ENCODE results near the gene MEDAG.

MEDAG gene

GRCh38 chr13:30872685-30873461 lies 33.2 kb upstream of the MEDAG start:
- no peak for DNase-seq (ENCODE audit: low read depth)

GRCh38 chr13:30873499-30873898 lies 32.6 kb upstream of the MEDAG start:
- DNase-seq (ENCODE audit: low read depth): no peak

- DNase-seq (ENCODE audit: low read depth): no peak
Measured at GRCh38 chr13:30874111-30874510, 32.0 kb upstream of the MEDAG start.

GRCh38 chr13:30874561-30874960 lies 31.5 kb upstream of the MEDAG start:
- no peak for DNase-seq (ENCODE audit: low read depth)

- DNase-seq (ENCODE audit: low read depth): no peak
Measured at GRCh38 chr13:30877335-30877734, 28.7 kb upstream of the MEDAG start.

- no peak for DNase-seq (ENCODE audit: low read depth)
Measured at GRCh38 chr13:30880151-30880855, 25.8 kb upstream of the MEDAG start.

GRCh38 chr13:30880856-30881155 lies 25.3 kb upstream of the MEDAG start:
- DNase-seq (ENCODE audit: low read depth): no peak

- DNase-seq (ENCODE audit: low read depth): no peak
Measured at GRCh38 chr13:30881191-30881651, 24.9 kb upstream of the MEDAG start.

- DNase-seq (ENCODE audit: low read depth): no peak
Measured at GRCh38 chr13:30882026-30882850, 23.8 kb upstream of the MEDAG start.

- DNase-seq (ENCODE audit: low read depth): no peak
Measured at GRCh38 chr13:30882996-30883766, 22.9 kb upstream of the MEDAG start.

GRCh38 chr13:30884543-30884942 lies 21.5 kb upstream of the MEDAG start:
- DNase-seq (ENCODE audit: low read depth): no peak

- DNase-seq (ENCODE audit: low read depth): no peak
Measured at GRCh38 chr13:30889196-30889690, 16.8 kb upstream of the MEDAG start.

GRCh38 chr13:30892966-30893365 lies 13.1 kb upstream of the MEDAG start:
- no peak for DNase-seq (ENCODE audit: low read depth)

- DNase-seq (ENCODE audit: low read depth): no peak
Measured at GRCh38 chr13:30895773-30896172, 10.3 kb upstream of the MEDAG start.

GRCh38 chr13:30898070-30898469 lies 8.0 kb upstream of the MEDAG start:
- no peak for DNase-seq (ENCODE audit: low read depth)

- DNase-seq (ENCODE audit: low read depth): no peak
Measured at GRCh38 chr13:30898678-30899241, 7.3 kb upstream of the MEDAG start.

- DNase-seq (ENCODE audit: low read depth): no peak
Measured at GRCh38 chr13:30900436-30900835, 5.6 kb upstream of the MEDAG start.

GRCh38 chr13:30900952-30901749 lies 4.9 kb upstream of the MEDAG start:
- DNase-seq (ENCODE audit: low read depth): no peak

- no peak for DNase-seq (ENCODE audit: low read depth)
Measured at GRCh38 chr13:30904043-30904442, 2.0 kb upstream of the MEDAG start.

GRCh38 chr13:30906411-30907051 lies 460 bp downstream of the MEDAG start:
- no peak for DNase-seq (ENCODE audit: low read depth)

Measured in activated T-helper 9 cell treated with anti-CD3 and anti-CD28 coated beads, Interleukin-2, amount 50 U/mL, for 16 hours (primary cell).